ENCODE results near the gene HOXC5.

Gene HOXC5

DNA sequence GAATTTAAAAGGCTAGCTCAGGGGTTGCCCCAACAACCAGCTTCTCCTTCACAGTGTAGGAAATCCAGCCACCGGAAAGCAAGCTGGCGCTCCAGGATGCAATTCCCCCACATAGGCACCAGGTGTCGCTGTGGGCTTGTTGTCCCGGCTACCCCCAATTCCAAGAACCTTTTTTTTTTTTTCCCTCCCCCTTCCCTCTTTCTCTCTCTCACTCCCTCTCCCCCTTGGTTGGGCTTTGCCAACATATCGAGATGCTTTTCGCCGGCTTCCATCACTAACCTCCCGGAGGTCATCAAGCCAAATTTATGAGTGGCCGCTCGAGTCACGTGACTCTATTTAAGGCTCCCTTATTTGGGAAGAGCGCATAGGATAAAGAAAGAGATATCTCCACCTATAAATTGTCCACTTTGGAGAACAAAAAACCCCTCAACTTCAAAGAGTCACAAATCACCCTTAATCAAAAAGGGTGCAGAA is at the start of gene HOXC5:
Gene HOXC5, plus strand, starts transcription at position 424 of the 474 bp plus-strand sequence. CDS start 73 bp downstream, outside the sequence.
- no peak within 1 kb of the TSS for H3K27ac ChIP-seq (ENCODE audit: low read depth, low read length)
- peaks cover 69 to 90% of the 10 kb centered on the region in 2 donors for H3K27me3 ChIP-seq (ENCODE audit: control insufficient read depth in 1 of 2, insufficient read depth in 2 of 2, low read length in 2 of 2)
- no peaks in the 10 kb centered on the region for H3K9me3 ChIP-seq (ENCODE audit: control insufficient read depth in 1 of 2, low read length in 2 of 2)
- no peaks in the 10 kb centered on the region for H3K36me3 ChIP-seq (ENCODE audit: control insufficient read depth in 1 of 2, insufficient read depth in 2 of 2, low read length in 2 of 2)
- peaks cover 7 to 16% of the 10 kb centered on the region in 2 donors for H3K4me1 ChIP-seq (ENCODE audit: control insufficient read depth in 1 of 2, insufficient read depth in 2 of 2, low read length in 2 of 2)
- peak within 1 kb of the TSS in 1 of 2 donors; percentile 38 for H3K9ac ChIP-seq (ENCODE audit: low read depth in 1 of 2, low read length in 2 of 2)
- peak within 1 kb of the TSS; percentile 42 to 60 for H3K4me3 ChIP-seq (ENCODE audit: low read depth in 1 of 2, low read length in 2 of 2)

GRCh38 chr12:53983568-53983949 is 49.3 kb upstream of the HOXC5 start:
- Histone ChIP-seq H3K9ac (ENCODE audit: low read depth in 1 of 2, low read length in 2 of 2) (no peak overlapping the region), H3K27ac (ENCODE audit: low read depth, low read length) (no peak overlapping the region), H3K4me3 (ENCODE audit: low read depth in 1 of 2, low read length in 2 of 2) (no peak overlapping the region), H3K4me1 (ENCODE audit: control insufficient read depth in 1 of 2, insufficient read depth in 2 of 2, low read length in 2 of 2) (peaks cover 5 to 22% of the 10 kb centered on the region in 2 donors), H3K27me3 (ENCODE audit: control insufficient read depth in 1 of 2, insufficient read depth in 2 of 2, low read length in 2 of 2) (peaks cover 67 to 97% of the 10 kb centered on the region in 2 donors), H3K9me3 (ENCODE audit: control insufficient read depth in 1 of 2, low read length in 2 of 2) (no peaks in the 10 kb centered on the region), H3K36me3 (ENCODE audit: control insufficient read depth in 1 of 2, insufficient read depth in 2 of 2, low read length in 2 of 2) (no peaks in the 10 kb centered on the region)

- H3K4me1 ChIP-seq (ENCODE audit: control insufficient read depth in 1 of 2, insufficient read depth in 2 of 2, low read length in 2 of 2) = peaks cover 5 to 22% of the 10 kb centered on the region in 2 donors
- no peak overlapping the region for H3K27ac ChIP-seq (ENCODE audit: low read depth, low read length)
- peaks cover 72 to 97% of the 10 kb centered on the region in 2 donors for H3K27me3 ChIP-seq (ENCODE audit: control insufficient read depth in 1 of 2, insufficient read depth in 2 of 2, low read length in 2 of 2)
- H3K9me3 ChIP-seq (ENCODE audit: control insufficient read depth in 1 of 2, low read length in 2 of 2) = no peaks in the 10 kb centered on the region
- H3K36me3 ChIP-seq (ENCODE audit: control insufficient read depth in 1 of 2, insufficient read depth in 2 of 2, low read length in 2 of 2) = no peaks in the 10 kb centered on the region
- no peak overlapping the region for H3K4me3 ChIP-seq (ENCODE audit: low read depth in 1 of 2, low read length in 2 of 2)
- H3K9ac ChIP-seq (ENCODE audit: low read depth in 1 of 2, low read length in 2 of 2) = no peak overlapping the region
These were observed 48.8 kb upstream of the HOXC5 start for GRCh38 chr12:53983950-53984572.

- Histone ChIP-seq H3K9ac (ENCODE audit: low read depth in 1 of 2, low read length in 2 of 2) (no peak within 1 kb of the TSS), H3K36me3 (ENCODE audit: control insufficient read depth in 1 of 2, insufficient read depth in 2 of 2, low read length in 2 of 2) (no peaks in the 10 kb centered on the region), H3K4me3 (ENCODE audit: low read depth in 1 of 2, low read length in 2 of 2) (peak within 1 kb of the TSS in 1 of 2 donors; percentile 43), H3K9me3 (ENCODE audit: control insufficient read depth in 1 of 2, low read length in 2 of 2) (no peaks in the 10 kb centered on the region), H3K27me3 (ENCODE audit: control insufficient read depth in 1 of 2, insufficient read depth in 2 of 2, low read length in 2 of 2) (peaks cover 80 to 98% of the 10 kb centered on the region in 2 donors), H3K4me1 (ENCODE audit: control insufficient read depth in 1 of 2, insufficient read depth in 2 of 2, low read length in 2 of 2) (peaks cover 3 to 18% of the 10 kb centered on the region in 2 donors), H3K27ac (ENCODE audit: low read depth, low read length) (peak within 1 kb of the TSS; percentile 30)
These were observed 47.8 kb upstream of the HOXC5 start, which contains the start of gene HOXC10 for GRCh38 chr12:53984901-53985691. HOXC10 (plus strand) TSS chr12:53985146; CDS start chr12:53985260, 114 bp downstream.

GRCh38 chr12:53985692-53985993 is 47.2 kb upstream of the HOXC5 start:
- Histone ChIP-seq H3K9ac (ENCODE audit: low read depth in 1 of 2, low read length in 2 of 2) (no peak overlapping the region), H3K36me3 (ENCODE audit: control insufficient read depth in 1 of 2, insufficient read depth in 2 of 2, low read length in 2 of 2) (no peaks in the 10 kb centered on the region), H3K4me1 (ENCODE audit: control insufficient read depth in 1 of 2, insufficient read depth in 2 of 2, low read length in 2 of 2) (peaks cover 3 to 18% of the 10 kb centered on the region in 2 donors), H3K9me3 (ENCODE audit: control insufficient read depth in 1 of 2, low read length in 2 of 2) (no peaks in the 10 kb centered on the region), H3K27me3 (ENCODE audit: control insufficient read depth in 1 of 2, insufficient read depth in 2 of 2, low read length in 2 of 2) (peaks cover 81 to 99% of the 10 kb centered on the region in 2 donors), H3K4me3 (ENCODE audit: low read depth in 1 of 2, low read length in 2 of 2) (peak overlapping the region in 1 of 2 donors; percentile 43), H3K27ac (ENCODE audit: low read depth, low read length) (peak overlapping the region; percentile 30)

DNA sequence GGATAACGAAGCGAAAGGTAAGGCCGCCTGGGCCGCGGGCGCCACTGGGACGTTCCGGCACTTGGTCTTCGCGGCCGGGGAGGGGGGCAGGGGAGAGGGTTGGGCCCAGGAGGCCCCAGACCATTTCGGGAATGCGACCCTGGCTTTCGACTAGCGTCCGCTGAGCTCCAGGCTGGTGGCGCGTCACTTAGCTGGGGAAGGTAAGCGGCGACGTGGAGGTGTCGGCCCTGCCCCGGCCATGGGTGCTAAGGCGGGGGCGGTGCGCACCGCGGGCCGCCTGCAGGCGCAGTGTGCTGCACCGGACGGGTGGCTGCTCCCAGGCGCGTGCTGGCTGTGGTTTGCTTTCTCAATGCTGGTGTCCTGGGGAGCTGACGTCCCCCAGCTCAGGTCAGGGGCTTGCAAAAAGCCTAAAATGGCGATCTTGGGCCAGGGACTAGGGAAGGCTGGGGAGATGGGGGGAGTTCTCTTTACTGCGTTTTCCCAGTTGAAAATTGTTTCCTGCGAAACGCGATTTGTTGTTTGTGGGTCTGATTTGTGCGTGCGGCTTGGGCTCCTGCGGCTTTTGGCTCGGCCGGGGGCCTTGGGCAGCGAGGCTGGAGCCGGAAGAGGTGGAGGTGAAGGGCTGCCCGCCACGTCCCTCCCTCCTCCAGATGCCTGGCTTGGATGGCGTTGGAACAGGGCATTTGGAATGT is 46.7 kb upstream of the HOXC5 start:
- H3K9me3 ChIP-seq (ENCODE audit: control insufficient read depth in 1 of 2, low read length in 2 of 2) = no peaks in the 10 kb centered on the region
- H3K36me3 ChIP-seq (ENCODE audit: control insufficient read depth in 1 of 2, insufficient read depth in 2 of 2, low read length in 2 of 2) = no peaks in the 10 kb centered on the region
- peaks cover 3 to 18% of the 10 kb centered on the region in 2 donors for H3K4me1 ChIP-seq (ENCODE audit: control insufficient read depth in 1 of 2, insufficient read depth in 2 of 2, low read length in 2 of 2)
- no peak overlapping the region for H3K9ac ChIP-seq (ENCODE audit: low read depth in 1 of 2, low read length in 2 of 2)
- H3K27ac ChIP-seq (ENCODE audit: low read depth, low read length) = no peak overlapping the region
- H3K4me3 ChIP-seq (ENCODE audit: low read depth in 1 of 2, low read length in 2 of 2) = peak overlapping the region in 1 of 2 donors; percentile 43
- H3K27me3 ChIP-seq (ENCODE audit: control insufficient read depth in 1 of 2, insufficient read depth in 2 of 2, low read length in 2 of 2) = peaks cover 81 to 99% of the 10 kb centered on the region in 2 donors

DNA sequence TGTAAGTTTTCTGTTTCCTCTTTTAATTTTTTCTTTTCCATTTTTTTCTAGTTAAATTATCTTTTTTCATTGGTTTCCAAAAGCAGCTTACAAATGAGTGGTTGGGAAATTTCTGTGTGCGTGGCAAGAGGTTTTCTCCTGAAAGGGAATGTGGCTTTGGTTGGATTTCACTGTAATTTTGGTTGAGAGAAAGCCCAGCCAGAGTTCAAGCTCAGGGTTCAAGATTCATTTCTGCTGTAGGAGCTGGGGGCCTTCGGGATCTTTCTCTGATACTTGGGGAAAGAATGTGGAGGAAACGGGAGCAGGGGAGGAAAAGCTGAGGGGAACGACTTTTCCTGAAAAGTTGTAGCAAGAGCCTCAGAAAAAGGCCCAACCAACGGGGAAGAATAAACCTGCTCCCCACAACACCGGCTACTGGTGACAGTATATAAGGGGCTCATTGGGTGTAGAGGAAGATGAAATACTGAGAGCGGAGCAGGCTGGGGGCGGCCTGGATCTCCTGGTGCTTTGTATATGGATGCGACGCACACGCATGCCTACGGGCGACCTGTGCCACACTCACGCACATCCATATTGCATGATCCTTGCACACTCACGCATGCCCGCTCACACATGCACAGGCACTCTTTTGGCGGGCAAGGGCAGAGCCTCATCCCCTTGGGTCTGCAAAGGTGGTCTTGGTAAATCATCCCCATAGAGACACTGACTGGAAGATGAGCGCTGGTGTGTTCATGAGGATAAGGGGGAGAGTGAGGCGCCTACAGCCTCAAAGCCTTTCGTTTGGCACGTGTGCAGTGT is 46.0 kb upstream of the HOXC5 start:
- Histone ChIP-seq H3K27ac (ENCODE audit: low read depth, low read length) (no peak overlapping the region), H3K4me1 (ENCODE audit: control insufficient read depth in 1 of 2, insufficient read depth in 2 of 2, low read length in 2 of 2) (peaks cover 3 to 18% of the 10 kb centered on the region in 2 donors), H3K9me3 (ENCODE audit: control insufficient read depth in 1 of 2, low read length in 2 of 2) (no peaks in the 10 kb centered on the region), H3K36me3 (ENCODE audit: control insufficient read depth in 1 of 2, insufficient read depth in 2 of 2, low read length in 2 of 2) (no peaks in the 10 kb centered on the region), H3K27me3 (ENCODE audit: control insufficient read depth in 1 of 2, insufficient read depth in 2 of 2, low read length in 2 of 2) (peaks cover 87 to 99% of the 10 kb centered on the region in 2 donors), H3K9ac (ENCODE audit: low read depth in 1 of 2, low read length in 2 of 2) (no peak overlapping the region), H3K4me3 (ENCODE audit: low read depth in 1 of 2, low read length in 2 of 2) (no peak overlapping the region)

GRCh38 chr12:53987787-53988230 is 45.0 kb upstream of the HOXC5 start:
- Histone ChIP-seq H3K4me3 (ENCODE audit: low read depth in 1 of 2, low read length in 2 of 2) (no peak overlapping the region), H3K9me3 (ENCODE audit: control insufficient read depth in 1 of 2, low read length in 2 of 2) (no peaks in the 10 kb centered on the region), H3K4me1 (ENCODE audit: control insufficient read depth in 1 of 2, insufficient read depth in 2 of 2, low read length in 2 of 2) (peaks cover 3 to 18% of the 10 kb centered on the region in 2 donors), H3K9ac (ENCODE audit: low read depth in 1 of 2, low read length in 2 of 2) (no peak overlapping the region), H3K27me3 (ENCODE audit: control insufficient read depth in 1 of 2, insufficient read depth in 2 of 2, low read length in 2 of 2) (peaks cover 92 to 99% of the 10 kb centered on the region in 2 donors), H3K27ac (ENCODE audit: low read depth, low read length) (no peak overlapping the region), H3K36me3 (ENCODE audit: control insufficient read depth in 1 of 2, insufficient read depth in 2 of 2, low read length in 2 of 2) (no peaks in the 10 kb centered on the region)

- Histone ChIP-seq H3K4me1 (ENCODE audit: control insufficient read depth in 1 of 2, insufficient read depth in 2 of 2, low read length in 2 of 2) (peaks cover 3 to 18% of the 10 kb centered on the region in 2 donors), H3K27ac (ENCODE audit: low read depth, low read length) (no peak overlapping the region), H3K9ac (ENCODE audit: low read depth in 1 of 2, low read length in 2 of 2) (no peak overlapping the region), H3K36me3 (ENCODE audit: control insufficient read depth in 1 of 2, insufficient read depth in 2 of 2, low read length in 2 of 2) (no peaks in the 10 kb centered on the region), H3K27me3 (ENCODE audit: control insufficient read depth in 1 of 2, insufficient read depth in 2 of 2, low read length in 2 of 2) (peaks cover 92 to 99% of the 10 kb centered on the region in 2 donors), H3K4me3 (ENCODE audit: low read depth in 1 of 2, low read length in 2 of 2) (no peak overlapping the region), H3K9me3 (ENCODE audit: control insufficient read depth in 1 of 2, low read length in 2 of 2) (no peaks in the 10 kb centered on the region)
These were observed 44.2 kb upstream of the HOXC5 start for GRCh38 chr12:53988541-53989226.
